HepG2 (cell line): ENCODE measurements around the gene LRRC8E. TPM values are rescaled to one million over a fixed set of nuclear protein-coding genes. Genes with fewer than 3 reads are reported as not detected.

Experiments
- ATF6 ChIP-seq: sonication (generic); formaldehyde crosslinking; conservative IDR thresholded peaks from 2 replicates; pipeline ENCODE4 v1.4.0; 2020; ENCODE audit warnings: missing genetic modification reagents
- BHLHE40 ChIP-seq: IDR thresholded peaks from 2 replicates; pipeline ENCODE4 v1.6.1; 2011; ENCODE audit warnings: low read length, improper control_type of control experiment
- DZIP1 ChIP-seq: sonication (generic); formaldehyde crosslinking; IDR thresholded peaks from 2 replicates; pipeline ENCODE4 v1.5.0; 2020; ENCODE audit warnings: mild to moderate bottlenecking, missing genetic modification reagents
- FOXK1 ChIP-seq: sonication (generic); formaldehyde crosslinking; IDR thresholded peaks from 2 replicates; pipeline ENCODE4 v1.4.0; 2020; ENCODE audit warnings: low read depth, missing genetic modification reagents, borderline replicate concordance
- HNF4G ChIP-seq, 2 experiments: sonication (generic) in 1 of 2; formaldehyde crosslinking in 1 of 2; IDR thresholded peaks; 2 replicates each; pipeline versions ENCODE4 v1.4.0 to v1.6.1; 2011 to 2020; ENCODE audit warnings: borderline replicate concordance in 2 of 2, low read depth in 2 of 2, mild to moderate bottlenecking in 2 of 2, low read length in 1 of 2, missing genetic modification reagents in 1 of 2, moderate library complexity in 1 of 2
- MXD3 ChIP-seq: IDR thresholded peaks from 2 replicates; pipeline ENCODE4 v1.6.1; 2016; ENCODE audit warnings: mild to moderate bottlenecking, missing biosample characterization, missing genetic modification reagents
- NCOA1 ChIP-seq: sonication (generic); formaldehyde crosslinking; IDR thresholded peaks from 2 replicates; pipeline ENCODE4 v1.9.0; 2021; ENCODE audit warnings: missing genetic modification reagents
- RFXAP ChIP-seq: sonication (generic); formaldehyde crosslinking; IDR thresholded peaks from 2 replicates; pipeline ENCODE4 v1.4.0; 2020; ENCODE audit warnings: missing genetic modification reagents, borderline replicate concordance
- ZFP62 ChIP-seq: sonication (generic); formaldehyde crosslinking; IDR thresholded peaks from 2 replicates; pipeline ENCODE4 v1.4.0; 2020; ENCODE audit warnings: missing genetic modification reagents
- ZNF142 ChIP-seq: sonication (generic); formaldehyde crosslinking; IDR thresholded peaks from 2 replicates; pipeline ENCODE4 v1.4.0; 2020; ENCODE audit warnings: missing genetic modification reagents
- ZNF543 ChIP-seq: sonication (generic); formaldehyde crosslinking; IDR thresholded peaks from 2 replicates; pipeline ENCODE4 v1.4.0; 2020; ENCODE audit warnings: mild to moderate bottlenecking, missing genetic modification reagents
- ZNF609 ChIP-seq: sonication (generic); formaldehyde crosslinking; IDR thresholded peaks from 2 replicates; pipeline ENCODE4 v1.4.0; 2020; ENCODE audit warnings: mild to moderate bottlenecking, missing genetic modification reagents, borderline replicate concordance
- ZNF776 ChIP-seq: sonication (generic); formaldehyde crosslinking; IDR thresholded peaks from 2 replicates; pipeline ENCODE4 v1.4.0; 2020; ENCODE audit warnings: mild to moderate bottlenecking, missing genetic modification reagents
- polyA plus RNA-seq, 8 experiments: library from polyadenylated mRNA; depleted of rRNA in 3 of 8; stranded (reverse) in 7 of 8; unstranded in 1 of 8; fragments of >200 nt; fragmentation: Illumina TruSeq in 4 of 8; extraction: Trizol in 4 of 8; gene quantifications; 2 replicates each; pipeline versions ENCODE4 v1.2.1 to v1.2.3, GENCODE V29; 2011 to 2016; ENCODE audit warnings: low read depth in 4 of 8, missing spikeins in 1 of 8, mixed read lengths in 1 of 8; ENCODE audit not compliant: insufficient read depth in 1 of 8
- total RNA-seq, 5 experiments: library from RNA; depleted of rRNA; stranded (reverse); fragments of >200 nt; fragmentation: Illumina TruSeq; extraction: Trizol; gene quantifications; 2 replicates each; pipeline ENCODE4 v1.2.3, GENCODE V29; 2016; ENCODE audit warnings: low read depth in 1 of 5

The LRRC8E gene
- total and polyA plus RNA-seq, 2 of the 13 experiments (the other 11 are each of a cell fraction or from before 2014, with no cell fraction given), result 8.0 to 10.3 TPM

- TF ChIP-seq ZNF543 (CRISPR knock-in tag) (no peak), ZNF609 (no peak), NCOA1 (CRISPR knock-in tag) (no peak), DZIP1 (no peak), MXD3 (CRISPR knock-in tag) (no peak), RFXAP (CRISPR knock-in tag) (peak; percentile 13; the same call in 1 of the 2 replicates), ZNF776 (CRISPR knock-in tag) (peak; percentile 43; the same call in 1 of the 2 replicates), ZNF142 (no peak; the same call in 1 of the 2 replicates), ZFP62 (CRISPR knock-in tag) (no peak), ATF6 (no peak), HNF4G (IDR thresholded peaks at IDR 0.05; ENCODE audit: borderline replicate concordance, low read depth, low read length) (no peak), HNF4G (CRISPR knock-in tag; IDR thresholded peaks at IDR 0.05; ENCODE audit: borderline replicate concordance, low read depth) (no peak), BHLHE40 (no peak), FOXK1 (CRISPR knock-in tag) (no peak)
These were observed 18.8 kb upstream of the LRRC8E start (continued) for GRCh38 chr19:7869453-7869909.
